Fibroblast of skin of right biceps (primary cell): ENCODE measurements around the gene HAVCR2.
"Not testable (repeated sequence)": the region's sequence is repeated elsewhere in the genome, so short reads cannot be mapped to it uniquely, and the experiment has no call there.

ENCODE experiments used
- DNase-seq: peaks from one replicate; pipeline ENCODE4 v3.0.0-alpha.2; 2013

HAVCR2 gene

GRCh38 chr5:157086751-157087359, 22.0 kb downstream of the HAVCR2 start:
- no peak for DNase-seq

- DNase-seq, result no peak
Measured at GRCh38 chr5:157085930-157086329, 22.9 kb downstream of the HAVCR2 start.

GRCh38 chr5:157080286-157080685, 28.6 kb downstream of the HAVCR2 start:
- DNase-seq, result no peak

GRCh38 chr5:157076558-157076957, 32.3 kb downstream of the HAVCR2 start:
- DNase-seq, result peak; percentile 34

- no peak for DNase-seq
Measured at GRCh38 chr5:157072508-157072907, 36.3 kb downstream of the HAVCR2 start.

- DNase-seq, result no peak
Measured at GRCh38 chr5:157069949-157070348, 38.9 kb downstream of the HAVCR2 start.

GRCh38 chr5:157068785-157069184, 40.1 kb downstream of the HAVCR2 start:
- DNase-seq, result no peak

GRCh38 chr5:157068339-157068738, 40.5 kb downstream of the HAVCR2 start:
- no peak for DNase-seq

GRCh38 chr5:157067005-157067404, 41.8 kb downstream of the HAVCR2 start:
- DNase-seq, result no peak

- no peak for DNase-seq
Measured at GRCh38 chr5:157066080-157066479, 42.8 kb downstream of the HAVCR2 start.

- DNase-seq, result no peak
Measured at GRCh38 chr5:157063776-157064430, 44.9 kb downstream of the HAVCR2 start.

GRCh38 chr5:157059891-157060290, 49.0 kb downstream of the HAVCR2 start:
- DNase-seq, result no peak

- no peak for DNase-seq
Measured at GRCh38 chr5:157059093-157059539, 49.7 kb downstream of the HAVCR2 start, which contains the start of gene HAVCR1. TSS of gene HAVCR1 (minus strand) at chr5:157059116. CDS start at chr5:157057943, 1,173 bp downstream.

GRCh38 chr5:157057459-157058370, 51.1 kb downstream of the HAVCR2 start:
- DNase-seq, result no peak

GRCh38 chr5:157056848-157057247, 52.0 kb downstream of the HAVCR2 start:
- not testable (repeated sequence) for DNase-seq

- DNase-seq, result no peak
Measured at GRCh38 chr5:157051604-157052245, 57.1 kb downstream of the HAVCR2 start.

GRCh38 chr5:157050050-157050449, 58.8 kb downstream of the HAVCR2 start:
- no peak for DNase-seq

- DNase-seq, result peak; percentile 17
Measured at GRCh38 chr5:157049605-157050004, 59.2 kb downstream of the HAVCR2 start.

GRCh38 chr5:157047898-157048297, 60.9 kb downstream of the HAVCR2 start:
- DNase-seq, result no peak

GRCh38 chr5:157047016-157047415, 61.8 kb downstream of the HAVCR2 start:
- DNase-seq, result not testable (repeated sequence)

GRCh38 chr5:157046041-157046440, 62.8 kb downstream of the HAVCR2 start:
- no peak for DNase-seq

GRCh38 chr5:157045601-157046000, 63.2 kb downstream of the HAVCR2 start:
- DNase-seq, result no peak
